Upper lobe of left lung (tissue), 4 donors: Measurements from ENCODE around the gene PTPN1.

Source experiments
- EP300 ChIP-seq, 4 donors: sonication (generic); formaldehyde crosslinking; IDR thresholded peaks; one replicate each; pipeline ENCODE4 v1.5.1; 2017; ENCODE audit warnings: antibody characterized with exemption in 4 of 4, control low read depth in 2 of 4
- POLR2A ChIP-seq, 4 donors: fragments of 450-650 bp; IDR thresholded peaks; one replicate each; pipeline ENCODE4 v1.5.1; 2016 to 2017; ENCODE audit warnings: antibody characterized with exemption in 4 of 4, mild to moderate bottlenecking in 2 of 4
- TF ChIP-seq, protein P1 (sequence below), 6 experiments: fragments of 450-650 bp in 4 of 6; fragments of 200-600 bp in 2 of 6; sonication (generic) in 2 of 6; IDR thresholded peaks; one replicate each; pipeline ENCODE4 v1.5.1; 2016 to 2019; ENCODE audit warnings: antibody characterized with exemption in 6 of 6

DNA sequence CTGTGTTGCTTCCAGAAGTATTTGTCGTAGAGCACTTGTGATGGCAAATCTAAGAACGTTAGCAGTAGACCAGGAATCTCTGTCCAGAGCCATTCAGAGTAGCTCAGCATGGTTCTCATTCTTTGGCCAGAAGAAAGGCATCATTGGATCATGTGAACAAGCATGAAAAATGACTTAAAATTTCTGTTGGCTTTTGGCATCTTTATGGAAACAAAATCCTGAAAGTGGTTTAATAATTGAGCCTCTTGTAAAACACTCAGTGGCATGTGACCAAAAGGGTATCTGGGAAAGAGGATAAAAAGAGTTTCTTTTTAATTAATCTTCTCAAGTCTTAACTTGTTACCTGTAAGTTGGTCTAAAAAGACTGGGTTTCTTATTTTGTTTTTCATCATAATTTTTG is 55.2 kb downstream of the PTPN1 start:
- no peak for TF ChIP-seq EP300 (IDR thresholded peaks at IDR 0.05)
- TF ChIP-seq, protein P1, sequence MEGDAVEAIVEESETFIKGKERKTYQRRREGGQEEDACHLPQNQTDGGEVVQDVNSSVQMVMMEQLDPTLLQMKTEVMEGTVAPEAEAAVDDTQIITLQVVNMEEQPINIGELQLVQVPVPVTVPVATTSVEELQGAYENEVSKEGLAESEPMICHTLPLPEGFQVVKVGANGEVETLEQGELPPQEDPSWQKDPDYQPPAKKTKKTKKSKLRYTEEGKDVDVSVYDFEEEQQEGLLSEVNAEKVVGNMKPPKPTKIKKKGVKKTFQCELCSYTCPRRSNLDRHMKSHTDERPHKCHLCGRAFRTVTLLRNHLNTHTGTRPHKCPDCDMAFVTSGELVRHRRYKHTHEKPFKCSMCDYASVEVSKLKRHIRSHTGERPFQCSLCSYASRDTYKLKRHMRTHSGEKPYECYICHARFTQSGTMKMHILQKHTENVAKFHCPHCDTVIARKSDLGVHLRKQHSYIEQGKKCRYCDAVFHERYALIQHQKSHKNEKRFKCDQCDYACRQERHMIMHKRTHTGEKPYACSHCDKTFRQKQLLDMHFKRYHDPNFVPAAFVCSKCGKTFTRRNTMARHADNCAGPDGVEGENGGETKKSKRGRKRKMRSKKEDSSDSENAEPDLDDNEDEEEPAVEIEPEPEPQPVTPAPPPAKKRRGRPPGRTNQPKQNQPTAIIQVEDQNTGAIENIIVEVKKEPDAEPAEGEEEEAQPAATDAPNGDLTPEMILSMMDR (IDR thresholded peaks at IDR 0.05) = no peak
- no peak for TF ChIP-seq POLR2A (IDR thresholded peaks at IDR 0.05)
